Kidney (tissue), 14 donors: Measurements from ENCODE around the gene SLC49A3. TPM values are rescaled to one million over a fixed set of nuclear protein-coding genes. Genes with fewer than 3 reads are reported as not detected.
A peak's percentile ranks its signal among the peaks of the same experiment; 100 is the strongest.

Experiments used
- DNase-seq, 5 donors: peaks; one replicate each; pipeline ENCODE4 v3.0.0-alpha.2; 2013 to 2020
- FAIRE-seq: peaks from 2 replicates; lab custom pipeline; 2012; peaks lifted over from hg19 to GRCh38; lab: Jason Lieb, UNC
- H3K27ac ChIP-seq, 2 donors: one replicate each; pipeline ENCODE4 v1.7.0; 2013; ENCODE audit warnings: low read depth in 2 of 2, low read length in 2 of 2, inconsistent platforms in 1 of 2
- H3K27me3 ChIP-seq: one replicate; pipeline ENCODE4 v1.7.1; 2013; ENCODE audit warnings: low read length, inconsistent platforms; ENCODE audit not compliant: control insufficient read depth, insufficient read depth
- H3K36me3 ChIP-seq, 3 donors: one replicate each; pipeline versions ENCODE4 v1.7.0 to v1.7.1; 2013; ENCODE audit warnings: low read length in 3 of 3, control low read depth in 1 of 3, inconsistent platforms in 1 of 3; ENCODE audit not compliant: insufficient read depth in 3 of 3, control insufficient read depth in 2 of 3
- H3K4me1 ChIP-seq, 3 donors: one replicate each; pipeline versions ENCODE4 v1.7.0 to v1.7.1; 2013; ENCODE audit warnings: low read length in 3 of 3, inconsistent platforms in 1 of 3, low read depth in 1 of 3; ENCODE audit not compliant: control insufficient read depth in 2 of 3, insufficient read depth in 2 of 3
- H3K4me3 ChIP-seq, 3 donors: one replicate each; pipeline versions ENCODE4 v1.7.0 to v1.8.1; 2013; ENCODE audit warnings: low read length in 3 of 3, control low read depth in 1 of 3, inconsistent platforms in 1 of 3
- H3K9ac ChIP-seq, 3 donors: one replicate each; pipeline versions ENCODE4 v1.7.0 to v1.7.1; 2013; ENCODE audit warnings: low read length in 3 of 3, control low read depth in 1 of 3, inconsistent platforms in 1 of 3
- H3K9me3 ChIP-seq, 3 donors: one replicate each; pipeline versions ENCODE4 v1.7.0 to v1.7.1; 2013; ENCODE audit warnings: low read length in 3 of 3, control low read depth in 1 of 3, inconsistent platforms in 1 of 3; ENCODE audit not compliant: control insufficient read depth in 2 of 3, insufficient read depth in 1 of 3
- intact Hi-C: fragments of 100-400 bp; cut with DNase I; formaldehyde crosslinking; loops from one replicate; pipeline ENCODE4 v1.11.1; 2022
- polyA plus RNA-seq: library from polyadenylated mRNA; stranded (reverse); fragments of 350-450 nt; fragmentation: Illumina TruSeq; extraction: RNeasy Lipid Tissue Mini Kit (QIAGEN cat#74804); gene quantifications from one replicate; pipeline ENCODE4 v1.2.3, GENCODE V29; 2014; ENCODE audit warnings: low read depth, low replicate concordance; ENCODE audit not compliant: insufficient read depth
- total RNA-seq: library from RNA; stranded (reverse); fragmentation: NEBNext Ultra II Directional; extraction: Animal tissue kit (Norgen Biotek cat#: 25700); gene quantifications from one replicate; pipeline ENCODE4 v1.2.1, GENCODE V29; 2021
- TF ChIP-seq, protein P1 (sequence below): IDR thresholded peaks from 3 replicates; pipeline ENCODE4 v1.5.1; 2012; ENCODE audit warnings: mild to moderate bottlenecking, moderate library complexity, borderline replicate concordance; ENCODE audit not compliant: insufficient read depth; ENCODE audit errors: extremely low read depth
- donor health status: control.
- donor health status: control.
- donor health status: control.
- donor health status: control.
- donor health status: control.
- donor health status: DM: yes; HTN: yes; CAD: no.
- donor health status: Normal renal cell carcinoma (clear cell type).

SLC49A3 gene
- total and polyA plus RNA-seq, 2 donors from 2014 or later: 12.6 to 18.2 TPM

DNA sequence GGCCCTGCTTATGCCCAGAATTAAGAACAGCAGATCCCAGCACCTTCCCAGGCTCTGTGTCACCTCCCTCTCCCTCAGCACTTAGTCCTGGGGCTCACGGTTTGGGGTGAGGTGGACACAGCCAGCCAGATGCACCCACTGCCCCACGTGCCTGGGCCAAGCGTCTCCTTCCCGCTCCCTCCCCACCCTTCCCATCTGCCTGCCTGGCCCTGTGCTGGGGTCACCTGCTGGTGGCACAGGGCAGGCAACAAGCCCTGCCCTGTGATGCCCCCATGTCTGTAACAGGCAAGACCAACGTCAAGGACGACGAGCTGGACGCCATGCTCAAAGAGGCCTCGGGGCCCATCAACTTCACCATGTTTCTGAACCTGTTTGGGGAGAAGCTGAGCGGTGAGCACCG, 9.3 kb downstream of the SLC49A3 start:
- FAIRE-seq (no peak), DNase-seq (peak in 1 of 5 donors; percentile 73)
- H3K9me3 ChIP-seq: no peaks in the 10 kb centered on the region
- no peak overlapping the region for H3K9ac ChIP-seq
- H3K27me3 ChIP-seq: no peaks in the 10 kb centered on the region
- TF ChIP-seq, protein P1, sequence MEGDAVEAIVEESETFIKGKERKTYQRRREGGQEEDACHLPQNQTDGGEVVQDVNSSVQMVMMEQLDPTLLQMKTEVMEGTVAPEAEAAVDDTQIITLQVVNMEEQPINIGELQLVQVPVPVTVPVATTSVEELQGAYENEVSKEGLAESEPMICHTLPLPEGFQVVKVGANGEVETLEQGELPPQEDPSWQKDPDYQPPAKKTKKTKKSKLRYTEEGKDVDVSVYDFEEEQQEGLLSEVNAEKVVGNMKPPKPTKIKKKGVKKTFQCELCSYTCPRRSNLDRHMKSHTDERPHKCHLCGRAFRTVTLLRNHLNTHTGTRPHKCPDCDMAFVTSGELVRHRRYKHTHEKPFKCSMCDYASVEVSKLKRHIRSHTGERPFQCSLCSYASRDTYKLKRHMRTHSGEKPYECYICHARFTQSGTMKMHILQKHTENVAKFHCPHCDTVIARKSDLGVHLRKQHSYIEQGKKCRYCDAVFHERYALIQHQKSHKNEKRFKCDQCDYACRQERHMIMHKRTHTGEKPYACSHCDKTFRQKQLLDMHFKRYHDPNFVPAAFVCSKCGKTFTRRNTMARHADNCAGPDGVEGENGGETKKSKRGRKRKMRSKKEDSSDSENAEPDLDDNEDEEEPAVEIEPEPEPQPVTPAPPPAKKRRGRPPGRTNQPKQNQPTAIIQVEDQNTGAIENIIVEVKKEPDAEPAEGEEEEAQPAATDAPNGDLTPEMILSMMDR: no peak
- peaks cover 0 to 12% (median 0%) of the 10 kb centered on the region in 3 donors for H3K4me1 ChIP-seq
- no peak overlapping the region for H3K4me3 ChIP-seq
- intact Hi-C loops: no loop called here
- H3K27ac ChIP-seq: no peak overlapping the region
- no peaks in the 10 kb centered on the region for H3K36me3 ChIP-seq

DNA sequence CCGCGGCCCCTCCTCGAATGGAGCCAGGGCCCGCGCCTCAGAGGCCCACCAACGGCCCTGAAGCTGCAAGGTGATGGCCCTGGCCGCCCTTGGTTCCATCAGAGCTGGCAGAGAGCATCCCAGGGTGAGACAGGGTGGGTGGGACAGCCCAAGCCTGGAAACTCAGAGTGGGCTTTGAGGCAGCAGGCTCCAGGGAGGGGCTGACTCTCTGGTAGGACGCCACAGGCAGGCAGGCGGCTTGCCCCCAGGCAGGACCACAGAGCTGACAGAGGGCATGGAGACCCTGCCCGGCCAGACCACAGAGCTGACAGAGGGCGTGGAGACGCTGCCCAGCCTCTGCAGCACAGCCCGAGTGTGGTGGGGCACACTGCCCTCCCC, 9.9 kb downstream of the SLC49A3 start:
- Histone ChIP-seq H3K27ac (no peak overlapping the region), H3K9me3 (no peaks in the 10 kb centered on the region), H3K36me3 (no peaks in the 10 kb centered on the region), H3K4me1 (peaks cover 0 to 12% (median 0%) of the 10 kb centered on the region in 3 donors), H3K27me3 (no peaks in the 10 kb centered on the region), H3K9ac (no peak overlapping the region), H3K4me3 (no peak overlapping the region)
- no peak for FAIRE-seq
- intact Hi-C loops: no loop called here
- DNase-seq: peak in 1 of 5 donors; percentile 79
- TF ChIP-seq, protein P1: no peak

DNA sequence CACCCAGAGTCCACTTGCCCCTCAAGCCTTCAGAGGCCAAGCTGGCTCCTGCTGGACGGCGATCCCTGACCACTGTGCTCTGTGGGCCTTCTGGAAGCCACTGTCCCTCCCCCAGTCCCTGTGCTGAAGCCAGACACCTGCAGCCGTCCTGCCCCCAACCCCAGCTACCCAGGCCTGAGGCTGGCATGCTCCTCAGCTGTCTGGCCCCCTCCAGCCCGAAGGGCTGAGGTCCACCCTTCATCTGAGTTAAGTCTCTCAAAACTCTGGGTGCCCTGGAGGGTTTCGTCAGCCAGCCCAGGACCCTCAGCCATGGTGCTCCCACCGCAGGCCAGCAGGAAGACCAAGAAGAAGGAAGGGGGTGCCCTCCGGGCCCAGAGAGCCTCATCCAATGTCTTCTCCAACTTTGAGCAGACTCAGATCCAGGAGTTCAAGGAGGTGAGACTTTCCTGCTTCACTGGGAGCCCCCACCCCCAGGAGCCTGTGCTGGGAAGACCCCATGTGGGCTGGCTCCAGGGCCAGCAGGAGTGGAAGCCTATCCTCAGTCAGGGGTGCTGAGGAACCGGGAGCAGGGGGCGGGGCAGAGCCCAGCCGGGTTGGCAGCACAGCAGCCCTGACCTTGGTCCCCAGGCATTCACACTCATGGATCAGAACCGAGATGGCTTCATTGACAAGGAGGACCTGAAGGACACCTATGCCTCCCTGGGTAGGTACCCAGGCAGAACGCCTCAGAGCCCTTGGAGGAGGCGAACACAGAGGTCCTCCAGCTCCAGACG, 10.4 kb downstream of the SLC49A3 start:
- DNase-seq: peak in 1 of 5 donors; percentile 75
- peaks cover 0 to 14% (median 0%) of the 10 kb centered on the region in 3 donors for H3K4me1 ChIP-seq
- H3K4me3 ChIP-seq: no peak overlapping the region

More for the DNA sequence above, 10.4 kb downstream of the SLC49A3 start:
- Histone ChIP-seq H3K27ac (no peak overlapping the region), H3K9me3 (no peaks in the 10 kb centered on the region), H3K36me3 (no peaks in the 10 kb centered on the region), H3K27me3 (no peaks in the 10 kb centered on the region), H3K9ac (no peak overlapping the region)
- no peak for FAIRE-seq
- intact Hi-C loops: no loop called here
- TF ChIP-seq, protein P1: no peak
